Measurements from ENCODE around the gene EXOC6B.
"Not testable (repeated sequence)": the region's sequence is repeated elsewhere in the genome, so short reads cannot be mapped to it uniquely, and the experiment has no call there.

Gene EXOC6B

DNA sequence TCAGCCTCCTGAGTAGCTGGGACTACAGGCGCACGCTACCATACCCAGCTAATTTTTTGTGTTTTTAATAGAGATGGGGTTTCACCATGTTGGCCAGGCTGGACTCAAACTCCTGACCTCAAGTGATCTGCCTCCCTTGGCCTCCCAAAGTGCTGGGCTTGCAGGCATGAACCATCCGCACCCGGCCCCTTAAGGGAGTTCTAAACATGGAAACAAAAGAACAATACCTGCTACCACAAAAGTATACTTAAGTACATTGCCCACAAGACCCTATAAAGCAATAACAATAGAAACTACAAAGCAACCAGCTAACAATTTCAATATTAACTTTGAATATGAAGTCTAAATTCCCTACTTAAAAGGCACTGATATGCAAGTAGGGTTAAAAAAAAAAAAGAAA, 242.0 kb downstream of the EXOC6B start:
- not testable (repeated sequence) for DNase-seq

DNA sequence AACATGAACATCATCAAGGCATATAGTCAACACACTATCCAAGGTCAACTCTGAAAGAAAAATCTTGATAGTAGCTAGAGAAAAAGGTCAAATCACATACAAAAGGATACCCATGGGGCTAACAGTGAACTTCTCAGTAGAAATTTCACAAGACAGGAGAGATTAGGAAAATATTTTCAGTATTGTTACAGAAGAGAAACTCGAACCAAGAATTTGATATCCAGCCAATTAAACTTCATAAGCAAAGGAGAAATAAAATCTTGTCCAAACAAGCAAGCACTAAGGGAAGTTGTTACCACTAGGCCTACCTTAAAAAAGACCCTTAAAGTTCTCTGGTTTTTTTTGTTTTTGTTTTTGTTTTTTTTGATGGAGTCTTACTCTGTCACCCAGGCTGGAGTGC, 242.5 kb downstream of the EXOC6B start:
- no peak for DNase-seq

DNA sequence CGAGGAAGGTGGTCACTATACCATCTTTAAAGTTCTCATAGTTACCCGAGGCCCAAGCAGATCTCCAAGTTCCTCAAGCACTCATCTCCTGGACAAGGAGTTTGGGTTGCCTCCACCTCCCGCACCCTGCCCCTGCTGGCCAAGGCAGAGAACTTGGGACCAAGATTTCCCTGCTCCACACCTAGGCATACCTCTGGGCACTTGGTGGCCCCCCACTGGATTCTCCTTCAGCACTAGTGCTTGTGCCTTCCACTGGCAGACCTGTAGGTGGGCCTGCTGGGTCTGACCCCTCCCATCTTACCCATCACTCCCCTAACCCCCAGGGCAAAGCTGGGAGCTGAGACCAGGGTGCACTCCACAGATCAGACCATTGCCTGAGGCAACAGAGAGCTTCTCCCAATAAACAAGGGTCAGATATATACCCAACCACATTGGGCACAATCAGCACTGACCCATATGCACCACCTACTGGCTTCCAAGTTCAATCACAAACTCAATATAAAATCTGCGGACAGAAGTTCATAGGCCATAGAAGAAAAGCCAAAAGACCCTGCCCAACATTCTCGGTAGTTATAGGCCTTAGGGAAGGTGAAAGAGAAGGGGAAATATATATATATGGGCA, 244.2 kb downstream of the EXOC6B start:
- DNase-seq: no peak

GRCh38 chr2:72579591-72580180, 246.1 kb downstream of the EXOC6B start:
- DNase-seq: peak; percentile 41

DNA sequence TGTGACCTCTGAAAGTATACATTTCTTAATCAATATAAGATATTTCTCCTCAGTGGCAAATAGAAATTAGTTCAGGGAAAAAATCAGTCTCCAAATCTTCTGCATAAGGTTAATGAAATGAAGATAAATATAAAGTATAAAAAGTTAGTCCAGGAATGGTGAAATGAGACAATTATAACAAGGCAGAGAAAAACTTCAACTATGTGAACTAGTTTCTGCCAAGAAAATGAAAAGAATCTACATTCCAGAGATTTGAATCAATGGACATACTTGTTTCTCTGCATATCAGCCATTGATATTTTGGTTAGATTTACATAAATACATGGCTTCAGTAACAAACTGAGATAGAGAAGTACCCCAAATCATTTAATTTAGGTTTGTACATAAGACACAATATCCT, 249.0 kb downstream of the EXOC6B start:
- DNase-seq: no peak

DNA sequence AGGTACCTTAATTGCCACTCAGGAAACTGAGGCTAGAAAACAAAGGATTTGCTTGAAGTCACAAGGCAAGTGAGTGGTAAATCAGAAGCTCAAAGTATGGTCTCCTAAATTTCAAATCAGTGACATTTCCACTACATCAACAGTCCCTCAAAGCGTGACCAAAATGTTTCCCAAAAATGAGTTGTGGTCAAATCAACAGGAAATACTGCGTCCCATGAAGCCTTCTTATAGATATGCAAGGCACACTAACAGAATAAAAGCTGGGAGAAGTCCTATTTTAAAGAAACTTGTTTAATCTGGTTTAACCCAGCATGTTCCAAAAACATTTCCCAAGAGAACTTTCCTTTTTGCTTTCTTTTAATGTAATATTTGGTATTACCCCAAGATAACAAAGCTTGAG, 249.4 kb downstream of the EXOC6B start:
- DNase-seq: no peak

- DNase-seq: no peak
Measured at GRCh38 chr2:72574886-72575285, 250.9 kb downstream of the EXOC6B start.

- no peak for DNase-seq
Measured at GRCh38 chr2:72573232-72573631, 252.6 kb downstream of the EXOC6B start.

- no peak for DNase-seq
Measured at GRCh38 chr2:72572501-72572900, 253.3 kb downstream of the EXOC6B start.

GRCh38 chr2:72570413-72570812, 255.4 kb downstream of the EXOC6B start:
- no peak for DNase-seq

DNA sequence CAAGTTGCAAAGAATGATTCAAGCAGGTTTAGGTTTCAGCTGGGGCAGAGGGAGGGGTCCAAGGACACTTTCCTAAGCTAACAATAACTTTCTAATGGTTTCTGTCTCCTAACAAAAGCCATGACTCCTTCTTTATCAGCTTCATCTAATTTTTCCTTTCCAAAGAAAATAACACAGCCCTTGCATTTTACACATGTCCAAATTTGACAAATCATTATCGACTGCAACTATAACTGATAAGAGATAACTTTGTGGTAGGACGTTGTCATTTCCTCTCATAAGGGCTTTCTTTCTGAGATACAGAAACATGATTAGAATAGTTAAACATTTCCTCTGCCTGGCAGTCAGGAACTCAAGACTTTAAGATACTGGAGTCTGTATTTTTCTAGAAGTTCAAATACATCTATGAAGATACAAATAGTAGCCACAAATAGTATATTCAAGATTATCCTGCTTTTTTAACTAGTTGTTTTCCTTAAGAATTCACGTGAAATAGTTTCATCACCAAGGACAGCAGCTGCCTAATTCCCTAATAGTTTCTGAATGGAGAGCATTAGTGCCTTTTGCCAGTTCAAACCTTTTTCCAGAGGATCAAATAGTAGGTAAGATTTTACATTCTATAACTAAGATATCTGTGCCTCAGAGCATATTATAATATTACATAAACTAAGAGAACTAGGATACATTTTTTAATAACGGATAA, 263.2 kb downstream of the EXOC6B start:
- no peak for DNase-seq

DNA sequence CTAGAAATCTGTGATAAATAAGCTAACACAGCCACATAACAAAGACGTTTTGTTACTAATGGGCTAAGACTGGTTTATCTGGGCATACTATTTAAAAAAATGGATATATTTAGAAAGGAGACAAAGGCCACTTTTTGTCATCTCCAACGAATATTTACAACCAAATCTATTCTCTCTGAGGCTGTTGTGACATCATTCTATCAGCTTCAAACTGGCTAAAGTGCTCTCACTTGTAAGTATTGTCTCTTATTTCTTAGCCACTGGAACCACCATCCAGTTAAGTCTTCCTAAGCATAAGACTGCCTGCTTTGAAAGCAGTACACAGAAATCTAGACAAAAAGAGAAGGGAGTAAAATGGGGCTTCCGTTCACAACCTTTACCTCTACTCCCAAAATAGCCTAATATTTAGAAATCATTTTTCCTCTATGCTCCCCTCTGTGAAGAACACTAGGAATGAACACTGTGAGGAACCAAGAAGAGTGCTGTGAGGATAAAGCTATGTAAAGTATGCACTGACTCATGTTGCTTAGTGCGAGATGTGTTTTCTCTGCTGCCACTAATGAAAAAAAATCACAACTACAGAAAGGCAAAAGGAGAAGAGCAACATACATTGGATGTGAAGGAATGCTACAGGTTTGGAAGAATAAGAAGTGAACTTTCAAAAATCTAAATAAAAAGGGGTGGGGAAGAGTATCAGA, 264.1 kb downstream of the EXOC6B start:
- no peak for DNase-seq

- no peak for DNase-seq
Measured at GRCh38 chr2:72555943-72556342, 269.9 kb downstream of the EXOC6B start.

DNA sequence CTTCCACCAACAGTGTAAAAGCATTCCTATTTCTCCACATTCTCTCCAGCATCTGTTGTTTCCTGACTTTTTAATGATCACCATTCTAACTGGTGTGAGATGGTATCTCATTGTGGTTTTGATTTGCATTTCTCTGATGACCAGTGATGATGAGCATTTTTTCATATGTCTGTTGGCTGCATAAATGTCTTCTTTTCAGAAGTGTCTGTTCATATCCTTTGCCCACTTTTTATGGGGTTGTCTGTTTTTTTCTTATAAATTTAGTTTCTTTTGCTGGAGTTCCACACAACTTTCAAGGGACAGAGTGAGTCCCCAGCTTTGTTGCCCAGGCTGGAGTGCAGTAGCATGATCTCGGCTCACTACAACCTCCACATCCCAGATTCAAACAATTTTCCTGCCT, 270.5 kb downstream of the EXOC6B start:
- DNase-seq: not testable (repeated sequence)

- DNase-seq: not testable (repeated sequence)
Measured at GRCh38 chr2:72554910-72555309, 270.9 kb downstream of the EXOC6B start.

GRCh38 chr2:72554381-72554780, 271.5 kb downstream of the EXOC6B start:
- DNase-seq: no peak

DNA sequence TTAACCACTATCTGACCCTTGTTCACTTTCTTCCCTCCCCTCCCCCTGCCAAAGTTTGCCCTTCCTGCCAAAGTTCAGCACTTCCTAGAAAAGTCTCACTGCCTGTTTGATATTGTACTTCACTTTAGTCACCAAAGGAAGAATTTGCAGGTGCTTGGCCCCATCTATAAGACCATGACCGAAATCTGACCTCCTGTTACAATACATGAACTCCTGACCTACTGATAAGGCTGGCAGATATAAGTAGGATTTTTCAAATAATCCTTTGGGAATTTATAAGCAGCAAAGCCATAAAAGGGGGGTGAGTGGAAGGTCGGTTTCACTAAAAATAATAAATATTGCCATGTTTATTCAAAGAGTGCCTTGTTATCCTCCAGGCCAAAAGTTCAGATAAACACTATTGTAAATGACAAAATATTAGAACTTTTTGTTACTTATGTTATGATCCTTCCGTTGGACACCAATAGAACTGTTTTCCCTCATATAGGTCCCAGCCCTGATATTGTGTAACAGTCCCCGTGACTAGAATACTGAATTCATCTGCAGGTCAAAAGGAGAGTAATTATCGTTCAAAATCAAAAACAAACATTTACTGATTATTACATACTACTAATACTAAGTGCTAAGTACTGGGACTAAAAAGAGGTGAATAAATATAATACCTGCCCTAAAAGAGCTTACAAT, 277.6 kb downstream of the EXOC6B start:
- DNase-seq: no peak

- no peak for DNase-seq
Measured at GRCh38 chr2:72545790-72546189, 280.0 kb downstream of the EXOC6B start.

DNA sequence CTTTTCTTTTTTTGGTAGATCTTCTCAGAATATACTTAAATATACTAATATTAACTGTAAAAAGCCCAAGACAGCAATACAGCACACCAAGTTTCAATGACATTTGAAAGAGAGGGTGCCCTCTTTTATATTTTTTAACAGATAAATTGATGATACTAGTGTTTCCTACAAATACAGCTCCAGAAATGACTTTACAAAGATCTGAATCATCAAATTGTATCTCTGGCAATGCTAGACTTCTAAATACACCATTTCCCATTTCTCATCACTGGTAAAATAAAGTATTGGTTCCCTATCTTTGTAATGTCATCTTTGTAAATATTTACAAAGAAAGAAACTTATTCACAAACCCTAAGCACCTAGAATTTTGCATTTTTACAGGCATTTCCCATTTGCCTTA, 281.3 kb downstream of the EXOC6B start:
- no peak for DNase-seq

- DNase-seq: no peak
Measured at GRCh38 chr2:72543497-72544216, 282.2 kb downstream of the EXOC6B start.

GRCh38 chr2:72539071-72539552, 286.7 kb downstream of the EXOC6B start:
- DNase-seq: no peak

- DNase-seq: no peak
Measured at GRCh38 chr2:72538486-72538885, 287.3 kb downstream of the EXOC6B start.

Data from NCI-H2171 (cell line).